SK-MEL-5 (cell line): ENCODE measurements around the gene C2CD4C. TPM values are rescaled to one million over a fixed set of nuclear protein-coding genes. Genes with fewer than 3 reads are reported as not detected.
"Not testable (repeated sequence)": the region's sequence is repeated elsewhere in the genome, so short reads cannot be mapped to it uniquely, and the experiment has no call there.

Source experiments
- DNase-seq: peaks from one replicate; pipeline ENCODE4 v3.0.0-alpha.2; 2016; ENCODE audit warnings: low read depth, low spot score
- in situ Hi-C: cut with HindIII; loops from 2 replicates; pipeline ENCODE4 v1.10.0; 2016; ENCODE audit warnings: low sequenced_read_pairs, high pct_unique_total_duplicates, low pct_unique_long_range_greater_than_20kb
- total RNA-seq: library from RNA; depleted of rRNA; stranded (reverse); fragments of >200 nt; shearing (Covaris generic); gene quantifications from 2 replicates; pipeline ENCODE4 v1.2.3, GENCODE V29; 2014

The C2CD4C gene
- total RNA-seq, 1 experiment from 2014 or later, result 1.1 TPM

- in situ Hi-C loops, result no loop called here
- no peak for DNase-seq
Measured at GRCh38 chr19:440391-441212, 31.7 kb upstream of the C2CD4C start.

DNA sequence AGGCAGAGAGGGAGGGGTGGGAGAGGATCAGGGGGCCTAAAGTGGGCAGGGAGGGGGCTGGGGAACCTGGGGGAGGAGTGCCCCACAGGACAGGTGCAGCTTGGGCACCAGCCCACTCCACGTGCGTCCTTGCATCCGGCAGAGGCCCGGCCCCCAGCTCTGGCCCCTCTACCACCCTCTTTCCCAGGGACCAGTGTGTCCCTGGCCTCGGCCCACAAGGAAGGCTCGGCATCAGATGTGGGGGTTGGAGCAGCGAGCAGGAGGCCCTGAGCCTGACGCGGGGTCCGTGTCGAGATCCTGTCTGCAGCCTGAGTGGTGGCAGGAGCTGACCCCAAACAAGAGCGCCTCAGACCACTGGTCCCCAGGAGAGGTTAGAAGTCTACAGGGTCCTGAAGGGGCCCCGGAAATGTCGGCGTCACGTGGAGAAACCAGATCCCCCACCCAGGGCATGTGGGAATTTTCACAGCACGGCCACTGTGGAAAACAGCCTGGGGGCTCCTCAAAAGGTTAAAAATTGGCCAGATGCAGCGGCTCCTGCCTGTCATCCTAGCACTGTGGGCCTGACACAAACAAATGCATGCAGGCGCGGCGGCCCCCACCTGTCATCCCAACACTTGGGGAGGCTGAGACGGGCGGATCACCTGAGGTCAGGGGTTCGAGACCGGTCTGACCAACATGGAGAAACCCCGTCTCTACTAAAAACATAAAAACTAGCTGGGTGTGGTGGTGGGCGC, 30.4 kb upstream of the C2CD4C start:
- in situ Hi-C loops, result no loop called here
- DNase-seq, result no peak

GRCh38 chr19:438416-438958, 29.5 kb upstream of the C2CD4C start:
- in situ Hi-C loops, result no loop called here

GRCh38 chr19:437041-437440, 28.1 kb upstream of the C2CD4C start:
- DNase-seq, result no peak
- in situ Hi-C loops, result no loop called here

More at GRCh38 chr19:438416-438958, 29.5 kb upstream of the C2CD4C start:
- no peak for DNase-seq

GRCh38 chr19:436413-436950, 27.5 kb upstream of the C2CD4C start:
- no peak for DNase-seq
- in situ Hi-C loops, result no loop called here

GRCh38 chr19:435707-436412, 26.9 kb upstream of the C2CD4C start:
- no peak for DNase-seq
- in situ Hi-C loops, result no loop called here

DNA sequence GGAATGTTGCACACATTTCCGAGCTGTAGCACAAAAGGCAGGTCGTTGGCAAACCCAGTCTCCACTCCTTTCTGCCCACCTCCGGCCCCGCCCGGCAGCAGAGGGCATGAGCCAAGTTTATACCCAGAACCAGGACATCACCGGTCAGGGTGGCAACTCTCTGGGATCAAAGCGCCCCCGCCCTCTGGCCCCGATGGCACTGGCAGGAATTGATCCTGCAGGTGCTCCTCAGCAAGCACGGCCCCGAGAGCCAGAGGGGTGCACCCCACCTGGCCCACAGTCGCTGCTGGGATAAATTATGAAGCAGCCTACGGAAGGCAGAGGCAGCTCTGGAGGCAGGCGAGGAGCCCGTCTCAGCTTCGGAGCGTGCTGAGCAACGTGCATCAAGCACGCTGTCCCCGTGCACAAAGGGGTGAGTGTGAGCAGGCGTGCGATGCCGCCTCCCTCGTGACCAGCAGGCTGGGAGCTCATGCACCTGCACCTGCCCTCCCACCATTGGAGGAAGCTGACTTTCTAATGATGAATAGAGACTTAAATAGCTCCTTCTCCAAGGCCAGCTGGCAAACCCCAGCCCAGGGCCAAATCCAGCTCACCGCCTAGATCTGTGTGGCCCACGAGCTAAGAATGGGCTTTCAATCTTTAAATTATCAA, 26.2 kb upstream of the C2CD4C start:
- DNase-seq, result no peak
- in situ Hi-C loops, result no loop called here

GRCh38 chr19:434152-434960, 25.4 kb upstream of the C2CD4C start:
- DNase-seq, result no peak
- in situ Hi-C loops, result no loop called here

DNA sequence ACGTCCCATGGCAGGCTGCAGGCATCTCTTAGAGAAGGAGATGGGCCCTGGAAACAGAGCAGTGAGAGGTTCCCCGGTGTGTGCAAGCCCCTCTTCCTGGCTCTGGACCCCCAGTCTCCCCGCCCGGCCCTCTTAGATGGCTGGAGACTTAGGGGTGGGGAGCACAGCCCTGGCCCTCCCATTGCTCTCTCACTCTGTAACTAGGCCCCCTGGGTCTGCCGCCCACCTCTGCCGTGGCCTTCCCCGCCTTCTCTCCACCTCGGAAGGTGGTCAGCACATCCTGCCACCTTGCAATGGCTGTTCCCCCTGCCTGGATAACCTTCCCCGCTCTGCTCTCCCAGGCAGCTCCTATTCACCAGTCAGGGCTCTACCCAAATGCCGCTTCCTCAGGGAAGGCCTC, 21.8 kb upstream of the C2CD4C start:
- no peak for DNase-seq
- in situ Hi-C loops, result no loop called here

DNA sequence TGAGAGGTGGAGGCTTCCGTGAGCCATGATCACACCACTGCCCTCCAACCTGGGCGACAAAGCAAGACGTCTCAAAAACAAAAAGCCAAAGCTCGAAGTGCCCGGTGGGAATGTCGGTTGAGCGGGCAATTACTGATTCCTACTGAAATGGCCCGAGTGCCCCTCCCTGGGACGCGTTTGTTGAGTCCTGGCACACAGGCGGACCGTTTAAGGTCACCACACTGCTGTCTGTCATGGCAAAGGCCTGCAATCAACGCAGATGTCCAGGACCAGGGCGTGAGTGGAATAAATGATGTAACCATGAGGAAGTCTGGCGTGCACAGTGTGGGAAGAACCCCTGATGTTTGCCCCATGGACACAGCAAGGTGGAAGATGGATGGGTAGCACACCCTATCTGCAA, 19.2 kb upstream of the C2CD4C start:
- DNase-seq, result no peak
- in situ Hi-C loops, result no loop called here

DNA sequence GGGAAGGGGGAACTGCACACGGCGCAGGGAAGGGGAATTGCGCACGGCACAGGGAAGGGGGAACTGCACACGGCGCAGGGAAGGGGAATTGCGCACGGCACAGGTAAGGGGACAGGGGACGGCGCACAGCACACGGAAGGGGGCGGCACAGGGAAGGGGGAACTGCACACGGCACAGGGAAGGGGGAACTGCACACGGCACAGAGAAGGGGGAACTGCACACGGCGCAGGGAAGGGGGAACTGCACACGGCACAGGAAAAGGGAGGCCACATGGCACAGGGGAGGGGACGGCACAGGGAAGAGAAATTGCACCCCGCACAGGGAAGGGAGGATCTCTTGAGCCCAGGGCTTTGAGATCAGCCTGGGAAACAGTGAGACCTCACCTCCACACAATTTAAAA, 18.7 kb upstream of the C2CD4C start:
- in situ Hi-C loops, result not testable (repeated sequence)

GRCh38 chr19:426725-427445, 17.9 kb upstream of the C2CD4C start:
- in situ Hi-C loops, result no loop called here
- no peak for DNase-seq

More for the DNA sequence above, 18.7 kb upstream of the C2CD4C start:
- DNase-seq, result not testable (repeated sequence)

GRCh38 chr19:425056-425455, 16.1 kb upstream of the C2CD4C start:
- DNase-seq, result no peak

DNA sequence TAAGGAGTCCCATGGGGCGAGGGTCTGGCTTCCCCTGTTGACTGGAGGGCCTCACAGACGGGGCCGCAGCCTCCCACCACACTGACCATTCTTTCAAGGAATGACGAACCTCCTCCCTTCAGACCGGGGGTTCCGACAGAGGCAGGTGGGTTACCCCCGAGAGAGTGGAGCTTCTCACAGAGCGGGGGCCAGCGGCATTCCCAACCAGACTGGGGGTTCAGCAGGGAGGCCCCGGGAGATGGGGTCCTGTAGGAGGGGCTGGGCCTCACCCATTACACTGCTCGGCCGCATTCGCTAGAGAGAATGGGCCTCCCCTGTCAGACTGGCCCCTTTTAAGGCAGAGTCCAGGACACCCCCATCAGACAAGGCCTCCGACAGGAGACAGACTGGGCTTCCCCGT, 15.6 kb upstream of the C2CD4C start:
- DNase-seq, result no peak
- in situ Hi-C loops, result no loop called here

More at GRCh38 chr19:425056-425455, 16.1 kb upstream of the C2CD4C start:
- in situ Hi-C loops, result no loop called here

- in situ Hi-C loops, result no loop called here
Measured at GRCh38 chr19:423691-424466, 14.9 kb upstream of the C2CD4C start.

More at GRCh38 chr19:423691-424466, 14.9 kb upstream of the C2CD4C start:
- DNase-seq, result no peak
